Peyer's patch (tissue), 4 donors: ENCODE data around the gene EDC3. TPM values are rescaled to one million over a fixed set of nuclear protein-coding genes. Genes with fewer than 3 reads are reported as not detected.
"Not testable (repeated sequence)": the region's sequence is repeated elsewhere in the genome, so short reads cannot be mapped to it uniquely, and the experiment has no call there.

Experiments used
- DNase-seq, 3 donors: peaks; one replicate each; pipeline ENCODE4 v3.0.0-alpha.2; 2017 to 2019
- H3K27ac ChIP-seq, 4 donors: fragments of 200-600 bp; sonication (generic); one replicate each; pipeline ENCODE4 v1.5.1; 2016 to 2019
- H3K27me3 ChIP-seq, 2 donors: fragments of 200-600 bp; sonication (generic); one replicate each; pipeline ENCODE4 v1.5.1; 2019
- H3K36me3 ChIP-seq, 3 donors: fragments of 200-600 bp; sonication (generic); one replicate each; pipeline ENCODE4 v1.5.1; 2016 to 2019
- H3K4me1 ChIP-seq, 4 donors: fragments of 200-600 bp; sonication (generic); one replicate each; pipeline ENCODE4 v1.5.1; 2016 to 2019
- H3K4me3 ChIP-seq, 4 donors: fragments of 200-600 bp; sonication (generic); 1 replicate in 3 of 4; 2 replicates in 1 of 4; pipeline ENCODE4 v1.5.1; 2016 to 2019; ENCODE audit warnings: mild to moderate bottlenecking in 1 of 4
- H3K9me3 ChIP-seq, 4 donors: fragments of 200-600 bp; sonication (generic); one replicate each; pipeline ENCODE4 v1.5.1; 2016 to 2019; ENCODE audit warnings: mild to moderate bottlenecking in 1 of 4
- POLR2A ChIP-seq, 2 donors: fragments of 450-650 bp; IDR thresholded peaks; one replicate each; pipeline ENCODE4 v1.5.1; 2017; ENCODE audit warnings: antibody characterized with exemption in 2 of 2, mild to moderate bottlenecking in 2 of 2, moderate library complexity in 2 of 2
- total RNA-seq, 4 donors: library from RNA; depleted of rRNA; stranded (reverse); fragments of >200 nt; gene quantifications; one replicate each; pipeline ENCODE4 v1.1.0, GENCODE V29; 2016
- TF ChIP-seq, protein P1 (sequence below), 6 experiments: fragments of 450-650 bp in 4 of 6; fragments of 200-600 bp in 2 of 6; sonication (generic) in 1 of 6; IDR thresholded peaks; one replicate each; pipeline ENCODE4 v1.5.1; 2017 to 2019; ENCODE audit warnings: antibody characterized with exemption in 6 of 6, mild to moderate bottlenecking in 3 of 6, moderate library complexity in 1 of 6

Gene EDC3
- total RNA-seq, 4 donors from 2014 or later, result 23.5 to 43.7 (median 32.2) TPM

DNA sequence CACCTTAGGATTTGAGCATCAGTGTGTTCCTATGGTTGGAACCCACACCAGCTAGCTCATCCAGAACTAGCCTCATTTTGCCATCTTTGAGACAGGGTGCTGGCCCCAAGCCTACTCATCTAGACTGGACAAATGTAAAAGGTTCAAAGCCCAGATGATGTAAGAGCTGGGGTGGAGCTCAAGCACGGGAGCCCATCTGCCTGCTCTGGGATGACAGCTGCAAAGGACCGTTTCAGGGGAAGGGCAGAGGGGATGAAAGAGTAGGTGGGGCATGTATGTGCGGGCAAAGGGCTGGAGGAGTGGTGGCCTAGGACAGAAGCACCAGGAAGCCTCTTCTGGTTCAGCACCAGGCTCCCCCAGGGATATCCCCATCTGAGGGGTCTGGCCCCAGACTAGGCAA is 64.4 kb downstream of the EDC3 start:
- Histone ChIP-seq H3K9me3 (no peaks in the 10 kb centered on the region), H3K4me3 (no peak overlapping the region), H3K36me3 (peaks cover 0 to 92% (median 0%) of the 10 kb centered on the region in 3 donors), H3K4me1 (peaks cover 0 to 20% (median 2%) of the 10 kb centered on the region in 4 donors), H3K27me3 (no peaks in the 10 kb centered on the region), H3K27ac (no peak overlapping the region)
- TF ChIP-seq, protein P1, sequence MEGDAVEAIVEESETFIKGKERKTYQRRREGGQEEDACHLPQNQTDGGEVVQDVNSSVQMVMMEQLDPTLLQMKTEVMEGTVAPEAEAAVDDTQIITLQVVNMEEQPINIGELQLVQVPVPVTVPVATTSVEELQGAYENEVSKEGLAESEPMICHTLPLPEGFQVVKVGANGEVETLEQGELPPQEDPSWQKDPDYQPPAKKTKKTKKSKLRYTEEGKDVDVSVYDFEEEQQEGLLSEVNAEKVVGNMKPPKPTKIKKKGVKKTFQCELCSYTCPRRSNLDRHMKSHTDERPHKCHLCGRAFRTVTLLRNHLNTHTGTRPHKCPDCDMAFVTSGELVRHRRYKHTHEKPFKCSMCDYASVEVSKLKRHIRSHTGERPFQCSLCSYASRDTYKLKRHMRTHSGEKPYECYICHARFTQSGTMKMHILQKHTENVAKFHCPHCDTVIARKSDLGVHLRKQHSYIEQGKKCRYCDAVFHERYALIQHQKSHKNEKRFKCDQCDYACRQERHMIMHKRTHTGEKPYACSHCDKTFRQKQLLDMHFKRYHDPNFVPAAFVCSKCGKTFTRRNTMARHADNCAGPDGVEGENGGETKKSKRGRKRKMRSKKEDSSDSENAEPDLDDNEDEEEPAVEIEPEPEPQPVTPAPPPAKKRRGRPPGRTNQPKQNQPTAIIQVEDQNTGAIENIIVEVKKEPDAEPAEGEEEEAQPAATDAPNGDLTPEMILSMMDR (IDR thresholded peaks at IDR 0.05), result no peak
- TF ChIP-seq POLR2A (IDR thresholded peaks at IDR 0.05), result no peak
- DNase-seq, result no peak

DNA sequence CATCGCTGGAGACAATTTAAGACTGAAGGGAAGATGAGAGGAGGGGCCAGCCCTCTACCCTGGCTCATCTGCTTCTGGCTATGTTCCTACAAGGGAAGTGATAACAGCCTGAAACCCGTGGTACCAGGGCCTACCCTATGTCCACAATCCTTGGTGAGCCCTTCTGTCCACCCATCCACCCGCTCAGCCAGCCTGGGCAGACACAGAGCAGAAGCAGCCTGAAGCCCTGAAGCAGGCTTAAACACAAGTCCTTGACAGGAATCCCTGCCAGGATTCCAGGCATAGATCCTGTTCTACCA is 64.8 kb downstream of the EDC3 start:
- Histone ChIP-seq H3K27me3 (no peaks in the 10 kb centered on the region), H3K36me3 (peaks cover 0 to 92% (median 0%) of the 10 kb centered on the region in 3 donors), H3K27ac (peak overlapping the region in 1 of 4 donors; percentile 67), H3K4me3 (no peak overlapping the region), H3K4me1 (peaks cover 0 to 22% (median 2%) of the 10 kb centered on the region in 4 donors), H3K9me3 (no peaks in the 10 kb centered on the region)
- no peak for DNase-seq
- TF ChIP-seq, protein P1 (IDR thresholded peaks at IDR 0.05), result no peak
- no peak for TF ChIP-seq POLR2A (IDR thresholded peaks at IDR 0.05)

DNA sequence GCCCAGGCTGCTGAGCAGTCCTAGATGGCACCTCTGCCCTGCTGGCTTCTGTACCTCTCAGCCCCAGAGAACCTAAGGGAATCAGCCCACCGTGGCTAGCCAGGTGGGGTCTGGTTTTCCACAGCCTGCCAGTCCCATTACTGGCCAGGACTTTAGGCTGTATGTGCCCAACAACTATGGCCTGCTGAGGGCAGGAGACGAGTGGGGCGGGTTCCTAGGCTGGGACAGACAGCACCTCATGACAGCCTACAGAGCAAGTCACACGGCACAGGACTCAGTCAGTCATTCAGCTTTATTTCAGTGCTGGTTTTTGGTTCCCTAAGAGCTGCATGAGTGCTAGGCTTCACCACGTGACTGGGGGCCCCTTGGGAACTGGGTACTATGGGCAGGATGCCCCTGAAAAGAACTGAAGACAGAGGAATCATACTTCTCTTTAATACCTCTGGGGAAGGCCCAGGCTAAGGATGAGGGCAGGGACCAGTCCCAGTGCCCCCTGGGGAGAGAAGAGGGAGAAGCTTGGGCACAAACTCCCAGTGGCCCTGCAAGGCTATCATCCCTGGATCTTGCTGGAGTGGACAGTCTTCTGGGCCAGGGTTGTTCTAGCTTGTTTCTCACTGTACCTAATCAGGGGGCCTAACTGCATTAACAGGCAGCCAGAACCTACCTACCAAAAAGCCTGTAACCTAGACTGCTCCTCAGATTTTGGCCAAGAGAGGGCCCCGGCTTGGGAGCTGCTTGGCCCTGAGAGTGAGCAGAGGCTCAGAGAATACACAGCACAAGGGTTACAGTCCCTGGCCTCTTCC is 65.3 kb downstream of the EDC3 start:
- Histone ChIP-seq H3K36me3 (peaks cover 0 to 92% (median 0%) of the 10 kb centered on the region in 3 donors), H3K4me1 (peaks cover 0 to 22% (median 2%) of the 10 kb centered on the region in 4 donors), H3K4me3 (no peak overlapping the region), H3K27me3 (no peaks in the 10 kb centered on the region), H3K27ac (peak overlapping the region in 1 of 4 donors; percentile 67), H3K9me3 (no peaks in the 10 kb centered on the region)
- peak in 2 of 3 donors; percentile 82 to 83 for DNase-seq
- TF ChIP-seq, protein P1 (IDR thresholded peaks at IDR 0.05), result no peak
- TF ChIP-seq POLR2A (IDR thresholded peaks at IDR 0.05), result no peak

DNA sequence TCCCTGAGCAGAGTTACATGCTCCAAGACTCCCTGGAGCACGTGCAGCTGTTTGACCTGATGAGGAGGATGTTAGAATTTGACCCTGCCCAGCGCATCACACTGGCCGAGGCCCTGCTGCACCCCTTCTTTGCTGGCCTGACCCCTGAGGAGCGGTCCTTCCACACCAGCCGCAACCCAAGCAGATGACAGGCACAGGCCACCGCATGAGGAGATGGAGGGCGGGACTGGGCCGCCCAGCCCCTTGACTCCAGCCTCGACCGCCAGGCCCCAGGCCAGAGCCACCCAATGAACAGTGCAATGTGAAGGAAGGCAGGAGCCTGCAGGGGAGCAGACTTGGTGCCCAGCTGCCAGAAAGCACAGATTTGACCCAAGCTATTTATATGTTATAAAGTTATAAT is 66.1 kb downstream of the EDC3 start:
- H3K27me3 ChIP-seq, result not testable (repeated sequence)

DNA sequence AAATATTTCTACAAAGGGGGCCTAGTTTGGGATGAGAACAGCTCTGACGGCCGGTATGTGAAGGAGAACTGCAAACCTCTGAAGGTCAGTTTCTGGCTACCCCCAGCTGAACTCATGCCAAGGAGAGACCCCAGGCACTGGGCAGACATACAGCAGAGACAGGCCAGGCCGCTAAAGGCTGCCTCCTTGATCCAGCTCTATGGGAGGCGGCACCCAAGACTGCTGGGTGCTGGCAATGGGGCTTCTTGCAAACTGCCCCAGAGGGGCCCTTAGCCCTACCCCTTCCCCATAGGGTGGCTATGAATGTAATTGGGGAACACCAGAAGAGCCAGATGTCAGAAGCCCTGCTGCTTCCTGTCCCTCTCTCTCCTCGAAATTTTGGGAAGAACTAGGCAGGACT is 66.9 kb downstream of the EDC3 start:
- peaks cover 0 to 22% (median 2%) of the 10 kb centered on the region in 4 donors for H3K4me1 ChIP-seq
- H3K27me3 ChIP-seq, result no peaks in the 10 kb centered on the region
- H3K36me3 ChIP-seq, result peaks cover 0 to 94% (median 0%) of the 10 kb centered on the region in 3 donors
- H3K9me3 ChIP-seq, result no peaks in the 10 kb centered on the region
- TF ChIP-seq POLR2A (IDR thresholded peaks at IDR 0.05), result no peak
- TF ChIP-seq, protein P1 (IDR thresholded peaks at IDR 0.05), result no peak
- H3K27ac ChIP-seq, result peak overlapping the region in 1 of 4 donors; percentile 25
- H3K4me3 ChIP-seq, result no peak overlapping the region
- no peak for DNase-seq

More for the DNA sequence above, 66.1 kb downstream of the EDC3 start:
- peaks cover 0 to 94% (median 0%) of the 10 kb centered on the region in 3 donors for H3K36me3 ChIP-seq
- not testable (repeated sequence) for H3K9me3 ChIP-seq, H3K4me3 ChIP-seq, DNase-seq
- peaks cover 0 to 22% (median 2%) of the 10 kb centered on the region in 4 donors for H3K4me1 ChIP-seq
- peak overlapping the region in 1 of 4 donors; percentile 67 for H3K27ac ChIP-seq

DNA sequence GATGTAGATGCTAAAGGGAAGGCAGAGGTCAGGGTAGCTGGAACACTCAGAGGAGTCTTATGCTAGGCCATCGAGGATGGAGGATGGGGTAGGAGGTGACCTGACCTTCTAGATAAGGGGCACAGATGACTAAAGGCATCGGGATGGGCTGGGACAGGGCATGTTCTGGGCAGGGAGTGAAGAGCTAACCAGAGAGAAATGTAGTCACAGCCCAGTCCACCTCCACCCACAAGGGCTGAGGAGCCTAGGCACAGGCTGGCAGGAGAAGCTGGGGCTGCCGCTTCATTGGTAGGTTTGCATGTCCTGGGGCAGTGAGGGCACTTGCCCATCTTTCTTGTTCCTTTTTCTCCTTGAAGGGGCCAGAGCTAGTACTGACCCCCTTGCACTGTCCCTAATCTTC is 67.6 kb downstream of the EDC3 start:
- Histone ChIP-seq H3K27ac (peak overlapping the region in 2 of 4 donors; percentile 65 to 70), H3K36me3 (peaks cover 0 to 94% (median 0%) of the 10 kb centered on the region in 3 donors), H3K4me1 (peaks cover 0 to 22% (median 2%) of the 10 kb centered on the region in 4 donors), H3K4me3 (no peak overlapping the region), H3K9me3 (no peaks in the 10 kb centered on the region), H3K27me3 (no peaks in the 10 kb centered on the region)
- no peak for DNase-seq
- TF ChIP-seq, protein P1 (IDR thresholded peaks at IDR 0.05), result no peak
- TF ChIP-seq POLR2A (IDR thresholded peaks at IDR 0.05), result no peak
